ENCODE measurements around the gene SAFB. TPM values are rescaled to one million over a fixed set of nuclear protein-coding genes. Genes with fewer than 3 reads are reported as not detected.

Gene SAFB
- total and polyA plus RNA-seq, 2 of the 13 experiments (the other 11 are each of a cell fraction or from before 2014, with no cell fraction given) = 21.0 to 28.4 TPM

DNA sequence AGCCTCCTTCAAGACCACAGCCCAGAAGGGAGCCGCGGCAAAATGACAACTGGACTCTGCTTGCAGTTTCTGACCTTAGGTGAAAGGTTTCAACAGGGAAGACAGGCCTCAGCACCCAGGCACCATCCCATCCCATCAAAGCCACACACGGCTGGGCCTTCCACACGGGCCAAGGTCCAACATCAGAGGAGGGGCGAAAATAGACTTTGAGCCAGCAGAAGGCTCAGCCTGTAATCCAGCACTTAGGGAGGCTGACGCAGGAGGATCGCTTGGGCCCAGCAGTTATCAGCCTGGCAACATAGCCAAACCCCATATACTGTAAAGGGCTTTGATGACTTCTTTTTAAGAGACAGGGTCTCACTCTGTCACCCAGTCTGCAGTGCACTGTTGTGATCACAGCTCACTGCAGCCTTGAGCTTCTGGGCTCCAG lies 28.3 kb upstream of the SAFB start (continued):
- TF ChIP-seq ZNF350 (CRISPR knock-in tag; IDR thresholded peaks at IDR 0.05; ENCODE audit: borderline replicate concordance, low read depth) (peak; percentile 41; the same call in 1 of the 2 replicates), PHF21A (CRISPR knock-in tag; IDR thresholded peaks at IDR 0.05) (peak; percentile 72; the same call in 1 of the 2 replicates), ZNF746 (CRISPR knock-in tag; IDR thresholded peaks at IDR 0.05) (no peak), SRSF9 (IDR thresholded peaks at IDR 0.05; ENCODE audit: borderline replicate concordance, insufficient read depth, low read depth, low read length, poor library complexity, severe bottlenecking) (no peak), GTF2F1 (IDR thresholded peaks at IDR 0.05; ENCODE audit: low read length) (no peak), ATAD3A (CRISPR knock-in tag; IDR thresholded peaks at IDR 0.05) (no peak), HNF4A (CRISPR knock-in tag; IDR thresholded peaks at IDR 0.05) (peak; percentile 100), POLR2AphosphoS5 (IDR thresholded peaks at IDR 0.05; ENCODE audit: low read depth, low read length) (no peak), MAFG (CRISPR knock-in tag; IDR thresholded peaks at IDR 0.05) (no peak), KDM3A (CRISPR knock-in tag; IDR thresholded peaks at IDR 0.05; ENCODE audit: low read depth) (peak; percentile 54; the same call in 1 of the 2 replicates), ZNF337 (CRISPR knock-in tag; IDR thresholded peaks at IDR 0.05; ENCODE audit: borderline replicate concordance, low read depth) (no peak), CAMTA2 (CRISPR knock-in tag; IDR thresholded peaks at IDR 0.05; ENCODE audit: borderline replicate concordance) (no peak), ZNF263 (CRISPR knock-in tag; IDR thresholded peaks at IDR 0.05) (peak; percentile 87), ZNF567 (CRISPR knock-in tag; IDR thresholded peaks at IDR 0.05; ENCODE audit: borderline replicate concordance) (no peak)
- TF ChIP-seq, protein P1, sequence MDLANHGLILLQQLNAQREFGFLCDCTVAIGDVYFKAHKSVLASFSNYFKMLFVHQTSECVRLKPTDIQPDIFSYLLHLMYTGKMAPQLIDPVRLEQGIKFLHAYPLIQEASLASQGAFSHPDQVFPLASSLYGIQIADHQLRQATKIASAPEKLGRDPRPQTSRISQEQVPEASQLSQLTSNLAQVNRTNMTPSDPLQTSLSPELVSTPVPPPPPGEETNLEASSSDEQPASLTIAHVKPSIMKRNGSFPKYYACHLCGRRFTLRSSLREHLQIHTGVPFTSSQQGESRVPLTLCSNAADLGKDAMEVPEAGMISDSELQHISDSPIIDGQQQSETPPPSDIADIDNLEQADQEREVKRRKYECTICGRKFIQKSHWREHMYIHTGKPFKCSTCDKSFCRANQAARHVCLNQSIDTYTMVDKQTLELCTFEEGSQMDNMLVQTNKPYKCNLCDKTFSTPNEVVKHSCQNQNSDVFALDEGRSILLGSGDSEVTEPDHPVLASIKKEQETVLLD (CRISPR knock-in tag; IDR thresholded peaks at IDR 0.05; ENCODE audit: low read depth) = no peak
- TF ChIP-seq, protein P2, sequence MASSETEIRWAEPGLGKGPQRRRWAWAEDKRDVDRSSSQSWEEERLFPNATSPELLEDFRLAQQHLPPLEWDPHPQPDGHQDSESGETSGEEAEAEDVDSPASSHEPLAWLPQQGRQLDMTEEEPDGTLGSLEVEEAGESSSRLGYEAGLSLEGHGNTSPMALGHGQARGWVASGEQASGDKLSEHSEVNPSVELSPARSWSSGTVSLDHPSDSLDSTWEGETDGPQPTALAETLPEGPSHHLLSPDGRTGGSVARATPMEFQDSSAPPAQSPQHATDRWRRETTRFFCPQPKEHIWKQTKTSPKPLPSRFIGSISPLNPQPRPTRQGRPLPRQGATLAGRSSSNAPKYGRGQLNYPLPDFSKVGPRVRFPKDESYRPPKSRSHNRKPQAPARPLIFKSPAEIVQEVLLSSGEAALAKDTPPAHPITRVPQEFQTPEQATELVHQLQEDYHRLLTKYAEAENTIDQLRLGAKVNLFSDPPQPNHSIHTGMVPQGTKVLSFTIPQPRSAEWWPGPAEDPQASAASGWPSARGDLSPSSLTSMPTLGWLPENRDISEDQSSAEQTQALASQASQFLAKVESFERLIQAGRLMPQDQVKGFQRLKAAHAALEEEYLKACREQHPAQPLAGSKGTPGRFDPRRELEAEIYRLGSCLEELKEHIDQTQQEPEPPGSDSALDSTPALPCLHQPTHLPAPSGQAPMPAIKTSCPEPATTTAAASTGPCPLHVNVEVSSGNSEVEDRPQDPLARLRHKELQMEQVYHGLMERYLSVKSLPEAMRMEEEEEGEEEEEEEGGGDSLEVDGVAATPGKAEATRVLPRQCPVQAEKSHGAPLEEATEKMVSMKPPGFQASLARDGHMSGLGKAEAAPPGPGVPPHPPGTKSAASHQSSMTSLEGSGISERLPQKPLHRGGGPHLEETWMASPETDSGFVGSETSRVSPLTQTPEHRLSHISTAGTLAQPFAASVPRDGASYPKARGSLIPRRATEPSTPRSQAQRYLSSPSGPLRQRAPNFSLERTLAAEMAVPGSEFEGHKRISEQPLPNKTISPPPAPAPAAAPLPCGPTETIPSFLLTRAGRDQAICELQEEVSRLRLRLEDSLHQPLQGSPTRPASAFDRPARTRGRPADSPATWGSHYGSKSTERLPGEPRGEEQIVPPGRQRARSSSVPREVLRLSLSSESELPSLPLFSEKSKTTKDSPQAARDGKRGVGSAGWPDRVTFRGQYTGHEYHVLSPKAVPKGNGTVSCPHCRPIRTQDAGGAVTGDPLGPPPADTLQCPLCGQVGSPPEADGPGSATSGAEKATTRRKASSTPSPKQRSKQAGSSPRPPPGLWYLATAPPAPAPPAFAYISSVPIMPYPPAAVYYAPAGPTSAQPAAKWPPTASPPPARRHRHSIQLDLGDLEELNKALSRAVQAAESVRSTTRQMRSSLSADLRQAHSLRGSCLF (CRISPR knock-in tag; IDR thresholded peaks at IDR 0.05; ENCODE audit: borderline replicate concordance) = no peak
- TF ChIP-seq, protein P3, sequence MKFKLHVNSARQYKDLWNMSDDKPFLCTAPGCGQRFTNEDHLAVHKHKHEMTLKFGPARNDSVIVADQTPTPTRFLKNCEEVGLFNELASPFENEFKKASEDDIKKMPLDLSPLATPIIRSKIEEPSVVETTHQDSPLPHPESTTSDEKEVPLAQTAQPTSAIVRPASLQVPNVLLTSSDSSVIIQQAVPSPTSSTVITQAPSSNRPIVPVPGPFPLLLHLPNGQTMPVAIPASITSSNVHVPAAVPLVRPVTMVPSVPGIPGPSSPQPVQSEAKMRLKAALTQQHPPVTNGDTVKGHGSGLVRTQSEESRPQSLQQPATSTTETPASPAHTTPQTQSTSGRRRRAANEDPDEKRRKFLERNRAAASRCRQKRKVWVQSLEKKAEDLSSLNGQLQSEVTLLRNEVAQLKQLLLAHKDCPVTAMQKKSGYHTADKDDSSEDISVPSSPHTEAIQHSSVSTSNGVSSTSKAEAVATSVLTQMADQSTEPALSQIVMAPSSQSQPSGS (CRISPR knock-in tag; IDR thresholded peaks at IDR 0.05) = peak; percentile 63; the same call in 1 of the 2 replicates
- TF ChIP-seq, protein P4, sequence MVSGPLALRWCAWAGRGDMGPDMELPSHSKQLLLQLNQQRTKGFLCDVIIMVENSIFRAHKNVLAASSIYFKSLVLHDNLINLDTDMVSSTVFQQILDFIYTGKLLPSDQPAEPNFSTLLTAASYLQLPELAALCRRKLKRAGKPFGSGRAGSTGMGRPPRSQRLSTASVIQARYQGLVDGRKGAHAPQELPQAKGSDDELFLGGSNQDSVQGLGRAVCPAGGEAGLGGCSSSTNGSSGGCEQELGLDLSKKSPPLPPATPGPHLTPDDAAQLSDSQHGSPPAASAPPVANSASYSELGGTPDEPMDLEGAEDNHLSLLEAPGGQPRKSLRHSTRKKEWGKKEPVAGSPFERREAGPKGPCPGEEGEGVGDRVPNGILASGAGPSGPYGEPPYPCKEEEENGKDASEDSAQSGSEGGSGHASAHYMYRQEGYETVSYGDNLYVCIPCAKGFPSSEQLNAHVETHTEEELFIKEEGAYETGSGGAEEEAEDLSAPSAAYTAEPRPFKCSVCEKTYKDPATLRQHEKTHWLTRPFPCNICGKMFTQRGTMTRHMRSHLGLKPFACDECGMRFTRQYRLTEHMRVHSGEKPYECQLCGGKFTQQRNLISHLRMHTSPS (CRISPR knock-in tag; IDR thresholded peaks at IDR 0.05; ENCODE audit: low read depth) = no peak
- TF ChIP-seq, protein P5, sequence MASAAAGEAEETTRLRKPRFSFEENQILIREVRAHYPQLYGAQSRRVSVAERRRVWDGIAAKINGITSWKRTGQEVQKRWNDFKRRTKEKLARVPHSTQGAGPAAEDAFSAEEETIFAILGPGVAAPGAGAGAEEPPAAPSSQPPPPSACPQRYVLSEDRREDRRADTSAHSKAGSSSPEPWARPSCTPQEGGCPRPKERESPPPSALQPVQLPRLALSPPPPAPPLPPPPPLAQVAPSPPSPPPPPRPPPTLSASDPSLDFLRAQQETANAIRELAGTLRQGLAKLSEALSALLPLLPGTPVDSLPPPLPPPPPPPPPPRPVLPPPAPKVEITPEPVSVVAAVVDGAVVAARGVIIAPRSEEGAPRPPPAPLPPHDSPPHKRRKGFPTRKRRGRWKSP (CRISPR knock-in tag; IDR thresholded peaks at IDR 0.05) = peak; percentile 32; the same call in 1 of the 2 replicates
